Activated T-cell treated with anti-CD3 and anti-CD28 coated beads, Interleukin-2, amount 50 U/mL, for 4 hours (primary cell): ENCODE measurements around the gene YPEL5. TPM values are rescaled to one million over a fixed set of nuclear protein-coding genes. Genes with fewer than 3 reads are reported as not detected.

Source experiments
- ATAC-seq, 2 donors: fragments of 200-7000 bp; cut with Tn5 transposase; one replicate each; pipeline ENCODE4 v1.10.0; 2021
- DNase-seq: peaks from one replicate; pipeline ENCODE4 v3.0.0-alpha.2; 2020
- H3K27me3 Mint-ChIP-seq: one replicate; pipeline ENCODE4 v1.8.0; 2021; ENCODE audit warnings: low read depth, mixed read lengths
- H3K36me3 Mint-ChIP-seq: one replicate; pipeline ENCODE4 v1.8.0; 2022; ENCODE audit warnings: mixed read lengths; ENCODE audit not compliant: insufficient read depth
- H3K4me1 Mint-ChIP-seq: one replicate; pipeline ENCODE4 v1.8.0; 2021; ENCODE audit warnings: low read depth, mixed read lengths
- H3K4me3 Mint-ChIP-seq: one replicate; pipeline ENCODE4 v1.8.0; 2021; ENCODE audit warnings: mild to moderate bottlenecking, moderate library complexity, mixed read lengths
- H3K9me3 Mint-ChIP-seq: one replicate; pipeline ENCODE4 v1.8.0; 2021; ENCODE audit warnings: mixed read lengths
- total RNA-seq, 3 donors: library from RNA; stranded (reverse); gene quantifications; one replicate each; pipeline ENCODE4 v1.2.1, GENCODE V29; 2021

YPEL5 gene
- total RNA-seq, 3 donors from 2014 or later = 13.7 to 20.6 (median 15.4) TPM

DNA sequence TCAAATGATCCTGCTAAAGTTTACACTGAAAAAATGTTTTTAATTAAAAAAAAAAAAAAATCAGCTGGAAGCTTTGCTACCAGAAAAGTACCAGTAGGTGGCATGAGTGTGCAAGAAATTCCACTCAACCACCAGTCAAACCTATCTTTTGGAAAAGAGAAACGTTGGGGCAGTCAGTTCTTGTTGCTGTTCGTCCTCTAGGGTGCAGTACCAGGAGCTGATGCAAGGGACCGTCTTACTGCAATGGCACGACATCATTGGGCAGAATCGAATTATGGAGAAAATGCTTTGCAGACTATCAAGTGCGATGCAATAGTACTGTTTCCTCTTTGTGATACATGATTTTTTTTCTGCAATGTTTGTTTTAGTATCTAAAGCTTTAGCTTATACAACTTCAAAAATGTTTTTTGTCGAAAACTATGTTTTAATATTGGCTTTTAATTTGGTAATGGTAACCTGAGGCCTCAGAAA is 18.3 kb downstream of the YPEL5 start:
- Mint-ChIP-seq H3K36me3 (peaks cover 15% of the 10 kb centered on the region), H3K27me3 (no peaks in the 10 kb centered on the region), H3K9me3 (no peaks in the 10 kb centered on the region), H3K4me3 (no peak overlapping the region), H3K4me1 (no peaks in the 10 kb centered on the region)
- ATAC-seq (peak; percentile 99), DNase-seq (peak; percentile 41)

DNA sequence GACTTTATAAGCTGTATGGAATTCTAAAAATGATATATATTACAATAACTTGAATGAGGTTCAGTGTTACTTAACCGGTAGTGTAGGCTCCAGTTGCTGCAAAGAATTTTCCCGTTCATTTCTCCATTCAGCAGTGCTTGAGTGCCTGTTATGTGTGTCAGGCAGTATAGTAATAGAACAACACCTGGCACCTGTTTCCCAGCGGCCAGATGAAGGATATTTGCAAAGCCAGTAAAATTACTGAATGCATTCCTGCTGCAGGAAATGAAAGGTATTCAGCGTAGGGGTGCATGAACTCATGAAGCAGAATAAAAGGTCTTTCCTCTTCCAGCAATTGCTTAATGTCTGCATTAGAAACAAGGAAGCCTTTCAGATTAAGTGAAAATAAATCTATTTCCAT is 18.8 kb downstream of the YPEL5 start:
- no peaks in the 10 kb centered on the region for H3K27me3 Mint-ChIP-seq
- H3K4me3 Mint-ChIP-seq = no peak overlapping the region
- DNase-seq (no peak), ATAC-seq (no peak)
- H3K4me1 Mint-ChIP-seq = no peaks in the 10 kb centered on the region
- peaks cover 11% of the 10 kb centered on the region for H3K36me3 Mint-ChIP-seq
- H3K9me3 Mint-ChIP-seq = no peaks in the 10 kb centered on the region

DNA sequence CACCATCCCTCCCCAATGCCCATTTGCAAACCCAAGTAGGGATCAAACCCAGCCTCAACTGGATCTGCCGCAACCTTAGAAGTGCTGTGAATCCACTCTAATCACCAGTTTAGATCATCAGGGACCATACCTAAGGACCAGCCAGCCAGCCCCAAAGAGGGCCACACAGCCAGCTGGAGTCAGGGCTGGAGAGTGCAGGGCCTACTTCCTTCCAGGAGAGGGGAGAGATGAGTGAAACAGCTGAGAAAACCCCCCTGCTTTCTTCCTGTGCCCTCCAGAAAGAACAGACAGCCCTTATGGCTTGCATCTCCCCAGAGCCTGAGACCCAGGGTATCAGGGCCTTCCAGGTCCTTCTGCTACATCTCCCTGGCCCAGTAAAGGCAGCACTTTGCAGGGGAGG is 25.8 kb downstream of the YPEL5 start:
- H3K4me1 Mint-ChIP-seq = no peaks in the 10 kb centered on the region
- H3K4me3 Mint-ChIP-seq = no peak overlapping the region
- H3K36me3 Mint-ChIP-seq = peaks cover 2% of the 10 kb centered on the region
- no peak for ATAC-seq
- H3K27me3 Mint-ChIP-seq = no peaks in the 10 kb centered on the region
- no peak for DNase-seq
- no peaks in the 10 kb centered on the region for H3K9me3 Mint-ChIP-seq

DNA sequence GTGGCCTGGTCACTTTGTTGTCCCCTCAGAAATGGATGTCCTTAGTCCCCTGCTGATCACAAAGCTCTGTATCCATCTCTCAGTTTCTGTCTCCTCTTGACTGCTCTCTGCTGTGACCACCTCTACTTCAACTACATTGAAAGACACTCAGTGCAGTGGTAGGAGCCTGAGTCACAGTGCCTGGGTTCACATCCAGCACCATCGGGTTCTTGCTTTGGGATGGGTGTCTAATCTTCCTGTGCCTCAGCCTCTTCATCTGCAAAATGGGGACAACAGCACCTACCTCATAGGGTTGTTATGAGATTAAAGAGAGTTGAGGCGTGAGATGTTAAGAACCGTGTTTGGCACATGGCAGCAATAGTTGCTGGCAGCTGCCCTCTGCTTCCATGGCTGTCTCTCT is 30.6 kb downstream of the YPEL5 start:
- ATAC-seq (no peak), DNase-seq (no peak)
- no peak overlapping the region for H3K4me3 Mint-ChIP-seq
- no peaks in the 10 kb centered on the region for H3K27me3 Mint-ChIP-seq
- no peaks in the 10 kb centered on the region for H3K36me3 Mint-ChIP-seq
- no peaks in the 10 kb centered on the region for H3K4me1 Mint-ChIP-seq
- H3K9me3 Mint-ChIP-seq = no peaks in the 10 kb centered on the region

DNA sequence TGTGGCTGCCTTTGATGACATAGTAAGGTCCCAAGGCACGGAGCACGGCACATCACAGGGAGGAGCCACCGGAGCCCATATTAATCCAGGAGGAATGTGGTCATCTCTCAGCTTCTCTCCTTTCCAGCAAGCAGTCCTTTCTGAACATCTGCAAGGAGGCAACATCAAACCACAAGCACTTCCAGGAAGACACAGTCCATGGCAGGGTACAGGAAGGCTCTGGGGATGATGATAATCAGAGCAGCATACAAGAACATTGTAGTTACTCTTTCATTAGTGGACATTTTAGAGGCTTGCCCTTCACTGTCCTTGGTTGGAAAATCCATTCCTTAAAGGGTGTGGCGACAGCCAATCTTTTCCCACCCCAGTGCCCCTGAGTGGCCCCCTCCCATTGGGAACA is 31.1 kb downstream of the YPEL5 start:
- H3K4me1 Mint-ChIP-seq = no peaks in the 10 kb centered on the region
- no peaks in the 10 kb centered on the region for H3K9me3 Mint-ChIP-seq
- no peaks in the 10 kb centered on the region for H3K36me3 Mint-ChIP-seq
- ATAC-seq (no peak), DNase-seq (no peak)
- H3K27me3 Mint-ChIP-seq = no peaks in the 10 kb centered on the region
- no peak overlapping the region for H3K4me3 Mint-ChIP-seq

DNA sequence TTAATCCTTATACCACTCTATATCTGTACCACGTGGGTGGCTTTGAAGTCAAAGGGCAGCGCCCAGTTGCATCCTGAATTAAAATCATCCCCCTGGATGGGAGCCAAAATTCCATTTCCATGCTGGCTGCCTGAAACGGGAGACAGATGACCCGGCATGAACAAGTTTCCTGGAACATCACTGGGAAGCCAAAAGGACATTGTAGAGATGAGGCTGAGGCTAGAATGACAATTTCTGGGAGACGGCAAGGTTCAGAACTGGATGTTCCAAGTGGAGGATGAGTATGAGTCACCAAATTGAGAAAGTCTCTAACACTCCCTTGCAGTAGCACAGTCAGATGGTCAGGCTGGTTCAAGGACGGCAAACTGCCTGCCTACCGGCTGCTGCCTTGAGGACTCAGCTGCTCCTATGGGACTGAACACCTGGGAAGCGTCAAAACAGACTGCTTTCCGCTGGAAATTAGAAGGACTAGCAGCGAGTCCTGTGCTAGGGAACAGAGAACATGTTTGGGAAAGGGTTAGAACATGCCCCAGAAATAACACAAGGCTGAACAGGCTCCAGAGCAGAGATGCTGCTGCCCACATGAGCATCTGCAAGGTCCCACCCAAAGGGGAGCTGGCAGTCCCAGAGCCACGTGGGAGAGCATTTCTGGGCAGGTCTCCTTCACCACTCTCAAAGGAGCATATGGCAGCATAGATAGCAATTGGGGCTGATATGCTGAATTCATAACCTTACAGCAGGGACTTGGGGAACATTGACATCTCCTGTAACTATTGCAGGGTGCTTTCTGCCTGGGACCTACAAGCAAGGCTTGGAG is 32.0 kb downstream of the YPEL5 start:
- Mint-ChIP-seq H3K27me3 (no peaks in the 10 kb centered on the region), H3K4me3 (no peak overlapping the region), H3K9me3 (no peaks in the 10 kb centered on the region), H3K36me3 (no peaks in the 10 kb centered on the region), H3K4me1 (no peaks in the 10 kb centered on the region)
- DNase-seq (no peak), ATAC-seq (no peak)

DNA sequence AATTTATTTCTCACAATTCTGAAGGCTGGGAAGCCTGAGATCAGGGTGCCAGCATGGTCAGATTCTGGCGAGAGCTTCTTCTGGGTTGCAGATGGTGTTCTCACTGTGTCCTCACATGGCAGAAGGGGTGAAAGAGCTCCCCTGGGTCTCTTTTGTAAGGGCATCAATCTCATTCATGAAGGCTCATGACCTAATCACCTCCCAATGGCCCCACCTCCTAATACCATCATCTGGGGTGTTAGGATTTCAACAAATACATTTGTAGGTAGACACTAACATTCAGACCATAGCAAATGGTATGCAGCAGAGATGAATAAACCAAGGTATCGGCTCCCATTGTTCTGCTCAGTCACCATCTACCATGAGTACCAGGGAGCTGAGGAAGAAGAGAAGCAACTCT is 32.7 kb downstream of the YPEL5 start:
- no peak for DNase-seq
- Mint-ChIP-seq H3K4me3 (no peak overlapping the region), H3K27me3 (no peaks in the 10 kb centered on the region), H3K9me3 (no peaks in the 10 kb centered on the region), H3K36me3 (no peaks in the 10 kb centered on the region), H3K4me1 (no peaks in the 10 kb centered on the region)
- no peak for ATAC-seq

DNA sequence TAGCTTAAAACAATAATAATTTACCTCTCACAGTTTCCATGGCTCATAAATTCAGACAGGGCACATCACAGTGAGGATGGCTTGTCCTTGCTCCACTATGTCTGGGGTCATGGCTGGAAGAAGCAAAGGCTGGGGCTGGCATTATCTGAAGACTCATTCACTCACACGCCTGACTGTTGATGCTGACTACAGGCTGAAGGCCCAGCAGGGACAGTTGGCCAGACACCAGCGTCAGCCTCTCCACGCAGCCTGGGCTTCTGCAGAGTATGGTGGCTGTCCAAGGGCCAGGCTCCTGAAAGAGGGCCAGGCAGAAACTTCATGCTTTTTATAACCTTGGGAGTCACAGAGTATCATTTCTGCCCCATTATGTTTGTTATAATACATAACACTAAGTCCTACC is 33.4 kb downstream of the YPEL5 start:
- Mint-ChIP-seq H3K4me1 (no peaks in the 10 kb centered on the region), H3K36me3 (no peaks in the 10 kb centered on the region), H3K27me3 (no peaks in the 10 kb centered on the region), H3K9me3 (no peaks in the 10 kb centered on the region), H3K4me3 (no peak overlapping the region)
- ATAC-seq (no peak), DNase-seq (no peak)

DNA sequence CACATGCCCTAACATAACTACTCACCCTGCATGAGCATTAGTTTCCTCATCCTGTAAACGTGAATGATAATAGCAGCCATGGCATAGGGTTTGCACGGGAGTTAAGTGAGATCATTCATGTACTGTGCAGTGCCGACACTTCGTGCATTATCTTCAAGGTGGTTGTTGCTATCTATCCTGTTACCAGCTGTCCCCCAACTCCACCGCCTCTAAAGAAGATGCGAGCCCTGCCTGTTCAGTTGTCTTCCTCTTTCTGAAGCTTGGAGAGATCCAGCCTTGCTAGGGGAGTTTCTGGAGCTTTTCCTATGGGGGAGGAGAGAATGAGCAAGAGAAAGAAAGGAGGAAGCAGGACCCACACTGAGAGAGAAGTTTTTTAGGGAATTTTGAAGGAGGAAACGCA is 34.4 kb downstream of the YPEL5 start:
- Mint-ChIP-seq H3K36me3 (no peaks in the 10 kb centered on the region), H3K9me3 (no peaks in the 10 kb centered on the region), H3K4me1 (no peaks in the 10 kb centered on the region), H3K4me3 (no peak overlapping the region), H3K27me3 (no peaks in the 10 kb centered on the region)
- no peak for ATAC-seq
- DNase-seq = no peak

DNA sequence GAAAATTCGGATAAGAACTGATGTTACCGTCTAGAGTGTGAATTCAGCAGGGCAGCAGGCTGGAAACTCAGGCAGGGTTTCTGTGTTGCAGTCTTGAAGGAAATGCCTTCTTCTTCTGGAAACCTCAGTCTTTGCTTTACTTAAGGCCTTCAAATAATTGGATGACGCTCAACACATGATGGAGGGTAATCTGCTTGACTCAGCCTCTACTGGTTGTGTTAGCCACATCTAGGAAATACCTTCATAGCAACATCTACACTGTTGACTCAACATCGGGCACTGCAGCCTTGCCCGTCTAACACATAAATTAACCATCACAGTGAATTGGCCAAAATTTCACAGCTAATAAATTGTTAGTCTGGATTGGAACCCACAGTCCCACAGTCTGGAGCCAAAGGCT is 37.2 kb downstream of the YPEL5 start:
- no peaks in the 10 kb centered on the region for H3K27me3 Mint-ChIP-seq
- ATAC-seq = no peak
- no peaks in the 10 kb centered on the region for H3K9me3 Mint-ChIP-seq
- H3K4me3 Mint-ChIP-seq = no peak overlapping the region
- no peaks in the 10 kb centered on the region for H3K36me3 Mint-ChIP-seq
- H3K4me1 Mint-ChIP-seq = no peaks in the 10 kb centered on the region
- no peak for DNase-seq

DNA sequence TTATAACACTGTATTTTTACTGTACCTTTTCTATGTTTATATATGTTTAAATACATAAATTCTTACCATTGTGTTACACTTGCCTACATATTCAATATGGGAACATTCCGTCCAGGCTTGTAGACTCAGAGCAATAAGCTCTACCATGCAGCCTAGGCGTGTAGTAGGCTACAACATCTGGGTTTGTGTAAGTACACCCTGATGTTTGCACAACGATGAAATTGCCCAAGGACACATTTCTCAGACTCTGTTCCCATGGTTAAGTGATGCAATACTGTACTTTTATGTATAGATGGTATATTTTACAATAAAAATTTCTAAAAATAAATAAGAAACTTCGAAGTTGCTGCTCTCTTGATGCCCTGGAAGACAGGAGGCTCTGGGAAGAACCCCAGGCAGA is 38.4 kb downstream of the YPEL5 start:
- DNase-seq (no peak), ATAC-seq (no peak)
- H3K4me1 Mint-ChIP-seq = no peaks in the 10 kb centered on the region
- H3K4me3 Mint-ChIP-seq = no peak overlapping the region
- no peaks in the 10 kb centered on the region for H3K9me3 Mint-ChIP-seq
- H3K36me3 Mint-ChIP-seq = no peaks in the 10 kb centered on the region
- H3K27me3 Mint-ChIP-seq = peaks cover 1% of the 10 kb centered on the region

DNA sequence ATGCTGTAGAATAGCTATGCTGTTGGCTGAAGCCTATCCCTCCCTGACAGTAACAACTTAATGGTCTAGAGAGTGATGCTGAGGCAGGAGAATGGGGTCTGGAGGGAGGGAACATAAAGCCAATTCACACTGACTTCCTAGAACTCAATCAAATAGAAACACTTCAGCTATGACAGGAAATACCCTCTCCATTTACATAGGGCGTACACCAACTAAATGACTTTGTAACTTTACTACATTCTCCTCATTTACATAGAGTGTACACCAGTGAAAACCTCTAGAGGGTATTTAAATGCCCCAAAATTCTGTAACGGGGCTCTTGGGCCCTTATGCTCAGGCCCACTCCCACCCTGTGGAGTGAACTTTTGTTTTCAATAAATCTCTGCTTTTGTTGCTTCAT is 41.5 kb downstream of the YPEL5 start:
- H3K9me3 Mint-ChIP-seq = no peaks in the 10 kb centered on the region
- no peaks in the 10 kb centered on the region for H3K36me3 Mint-ChIP-seq
- no peak overlapping the region for H3K4me3 Mint-ChIP-seq
- ATAC-seq (no peak), DNase-seq (no peak)
- peaks cover 1% of the 10 kb centered on the region for H3K27me3 Mint-ChIP-seq
- no peaks in the 10 kb centered on the region for H3K4me1 Mint-ChIP-seq

DNA sequence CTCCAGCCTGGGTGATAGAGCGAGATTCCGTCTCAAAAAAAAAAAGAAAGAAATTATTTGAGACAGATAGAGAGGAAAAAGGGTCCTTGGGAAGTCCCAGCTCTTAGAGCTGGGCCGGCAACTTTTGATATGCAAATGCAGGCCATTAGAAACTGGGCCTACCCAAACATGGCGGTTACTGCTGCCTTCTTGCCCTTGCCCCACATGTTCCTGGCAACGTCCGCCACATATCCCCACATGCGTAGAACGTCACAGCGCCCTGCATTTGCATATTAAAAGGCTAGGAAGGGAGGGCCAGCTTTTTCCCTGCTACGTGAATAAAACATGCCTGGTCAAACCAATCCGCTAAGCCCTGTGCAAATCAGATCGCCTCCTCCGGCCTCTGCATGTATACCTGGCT is 43.8 kb downstream of the YPEL5 start:
- H3K4me3 Mint-ChIP-seq = no peak overlapping the region
- DNase-seq (no peak), ATAC-seq (no peak)
- H3K27me3 Mint-ChIP-seq = peaks cover 1% of the 10 kb centered on the region
- H3K9me3 Mint-ChIP-seq = no peaks in the 10 kb centered on the region
- H3K4me1 Mint-ChIP-seq = no peaks in the 10 kb centered on the region
- no peaks in the 10 kb centered on the region for H3K36me3 Mint-ChIP-seq

DNA sequence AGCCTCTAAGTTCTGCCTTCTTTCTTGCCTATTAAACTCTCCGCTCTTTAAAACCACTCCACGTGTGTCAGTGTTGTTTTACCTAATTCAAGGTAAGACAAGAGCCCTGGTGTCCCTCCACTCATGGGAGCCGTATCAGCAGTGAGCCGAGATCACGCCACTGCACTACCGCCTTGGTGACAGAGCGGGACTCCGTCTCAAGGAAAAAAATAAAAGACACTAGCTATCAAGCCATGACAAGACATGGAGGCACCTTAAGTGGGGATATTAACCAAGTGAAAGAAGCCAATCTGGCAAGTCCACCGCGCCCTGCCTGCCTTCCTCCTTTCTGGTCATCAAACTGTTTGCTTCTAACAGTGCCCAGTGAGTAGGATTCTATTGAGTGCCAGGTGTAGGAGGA is 44.3 kb downstream of the YPEL5 start:
- Mint-ChIP-seq H3K27me3 (peaks cover 1% of the 10 kb centered on the region), H3K4me3 (no peak overlapping the region), H3K9me3 (no peaks in the 10 kb centered on the region), H3K36me3 (no peaks in the 10 kb centered on the region), H3K4me1 (no peaks in the 10 kb centered on the region)
- ATAC-seq = no peak
- no peak for DNase-seq

DNA sequence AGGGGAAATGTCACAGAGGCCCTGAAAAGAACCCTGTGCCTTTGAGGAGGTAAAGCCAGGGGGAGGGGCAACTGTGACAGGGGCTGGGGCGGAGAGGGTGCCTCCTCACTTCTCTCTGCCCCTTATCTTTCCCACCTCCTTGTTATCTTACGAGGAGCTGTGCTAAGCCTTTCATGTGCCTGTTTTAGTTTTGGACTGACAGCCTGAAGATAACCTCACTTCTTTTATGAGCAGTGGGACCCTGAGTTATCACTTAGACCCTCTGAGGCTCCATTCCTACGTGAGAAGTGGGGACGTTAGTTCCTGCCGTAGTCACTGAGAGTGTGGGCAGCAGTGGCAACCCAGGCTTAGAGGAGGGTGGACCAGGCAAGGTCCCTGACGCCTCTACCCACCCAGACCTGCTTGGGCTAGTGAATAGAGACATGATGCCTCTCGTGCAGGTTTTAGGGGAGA is 45.0 kb downstream of the YPEL5 start:
- ATAC-seq (no peak), DNase-seq (no peak)
- Mint-ChIP-seq H3K27me3 (peaks cover 1% of the 10 kb centered on the region), H3K4me1 (no peaks in the 10 kb centered on the region), H3K4me3 (no peak overlapping the region), H3K36me3 (no peaks in the 10 kb centered on the region), H3K9me3 (no peaks in the 10 kb centered on the region)
